Hematopoietic multipotent progenitor cell treated with erythropoietin and hydrocortisone succinate and interleukin-3 and kit ligand, for 4 days (in vitro differentiated cells): Measurements from ENCODE around the gene FGF12.

Source experiments
- DNase-seq: peaks from one replicate; pipeline ENCODE4 v3.0.0-alpha.2; 2015

Gene FGF12

GRCh38 chr3:192326656-192327055 lies 400.7 kb downstream of the FGF12 start:
- DNase-seq: no peak

- no peak for DNase-seq
Measured at GRCh38 chr3:192317564-192317963, 409.8 kb downstream of the FGF12 start.

- DNase-seq: no peak
Measured at GRCh38 chr3:192313605-192314004, 413.7 kb downstream of the FGF12 start.

- no peak for DNase-seq
Measured at GRCh38 chr3:192307631-192308030, 419.7 kb downstream of the FGF12 start.

- DNase-seq: no peak
Measured at GRCh38 chr3:192303235-192303634, 424.1 kb downstream of the FGF12 start.

GRCh38 chr3:192302721-192303120 lies 424.6 kb downstream of the FGF12 start:
- no peak for DNase-seq

GRCh38 chr3:192299921-192300320 lies 427.4 kb downstream of the FGF12 start:
- DNase-seq: no peak

GRCh38 chr3:192296845-192297244 lies 430.5 kb downstream of the FGF12 start:
- DNase-seq: no peak

- DNase-seq: no peak
Measured at GRCh38 chr3:192284443-192285072, 442.8 kb downstream of the FGF12 start.

GRCh38 chr3:192281207-192281880 lies 446.0 kb downstream of the FGF12 start:
- no peak for DNase-seq

- no peak for DNase-seq
Measured at GRCh38 chr3:192279664-192280063, 447.7 kb downstream of the FGF12 start.

- DNase-seq: no peak
Measured at GRCh38 chr3:192277477-192277876, 449.9 kb downstream of the FGF12 start.

- no peak for DNase-seq
Measured at GRCh38 chr3:192275741-192276355, 451.5 kb downstream of the FGF12 start.

GRCh38 chr3:192273697-192274010 lies 453.7 kb downstream of the FGF12 start:
- no peak for DNase-seq

- DNase-seq: no peak
Measured at GRCh38 chr3:192273001-192273696, 454.2 kb downstream of the FGF12 start.

GRCh38 chr3:192262001-192262400 lies 465.3 kb downstream of the FGF12 start:
- DNase-seq: no peak

- DNase-seq: no peak
Measured at GRCh38 chr3:192261135-192261534, 466.2 kb downstream of the FGF12 start.

- no peak for DNase-seq
Measured at GRCh38 chr3:192260116-192261010, 467.0 kb downstream of the FGF12 start.

GRCh38 chr3:192259661-192260060 lies 467.7 kb downstream of the FGF12 start:
- DNase-seq: no peak

GRCh38 chr3:192258721-192259120 lies 468.6 kb downstream of the FGF12 start:
- no peak for DNase-seq

- DNase-seq: no peak
Measured at GRCh38 chr3:192255839-192256238, 471.5 kb downstream of the FGF12 start.

GRCh38 chr3:192253138-192253887 lies 474.0 kb downstream of the FGF12 start:
- DNase-seq: no peak
